Mononuclear cell (primary cell): ENCODE results near the gene DPF1. TPM values are rescaled to one million over a fixed set of nuclear protein-coding genes. Genes with fewer than 3 reads are reported as not detected.

Experiments used
- H3K27me3 ChIP-seq: 2 replicates; pipeline ENCODE4 v1.6.0; 2011; ENCODE audit warnings: low read length, control low read depth; ENCODE audit not compliant: insufficient read depth
- H3K4me1 ChIP-seq: 2 replicates; pipeline ENCODE4 v1.5.1; 2011; ENCODE audit warnings: mild to moderate bottlenecking, low read length, control low read depth; ENCODE audit not compliant: insufficient read depth
- H3K4me3 ChIP-seq: 2 replicates; pipeline ENCODE4 v1.5.1; 2011; ENCODE audit warnings: mild to moderate bottlenecking, low read length, moderate library complexity
- H3K9me3 ChIP-seq: 2 replicates; pipeline ENCODE4 v1.5.1; 2011; ENCODE audit warnings: low read depth, mild to moderate bottlenecking, control low read depth, low read length
- total RNA-seq: library from RNA; depleted of rRNA; stranded (reverse); fragments of >200 nt; gene quantifications from one replicate; pipeline ENCODE4 v1.2.3, GENCODE V29; 2012

Gene DPF1
- total RNA-seq, 1 donor = not detected

GRCh38 chr19:38183251-38183897, 40.6 kb downstream of the DPF1 start:
- Histone ChIP-seq H3K4me1 (no peaks in the 10 kb centered on the region), H3K4me3 (no peak overlapping the region), H3K27me3 (no peaks in the 10 kb centered on the region)

GRCh38 chr19:38182536-38183210, 41.3 kb downstream of the DPF1 start:
- H3K4me3 ChIP-seq = no peak overlapping the region
- H3K4me1 ChIP-seq = no peaks in the 10 kb centered on the region
- no peaks in the 10 kb centered on the region for H3K27me3 ChIP-seq
- H3K9me3 ChIP-seq = peaks cover 4% of the 10 kb centered on the region

More at GRCh38 chr19:38183251-38183897, 40.6 kb downstream of the DPF1 start:
- peaks cover 4% of the 10 kb centered on the region for H3K9me3 ChIP-seq

- Histone ChIP-seq H3K4me3 (no peak overlapping the region), H3K27me3 (no peaks in the 10 kb centered on the region), H3K4me1 (no peaks in the 10 kb centered on the region), H3K9me3 (peaks cover 4% of the 10 kb centered on the region)
Observed at GRCh38 chr19:38180071-38180470, 44.0 kb downstream of the DPF1 start.

- H3K4me3 ChIP-seq = no peak overlapping the region
- no peaks in the 10 kb centered on the region for H3K4me1 ChIP-seq
- H3K27me3 ChIP-seq = no peaks in the 10 kb centered on the region
- H3K9me3 ChIP-seq = peaks cover 4% of the 10 kb centered on the region
Observed at GRCh38 chr19:38175422-38175821, 48.6 kb downstream of the DPF1 start.

GRCh38 chr19:38173291-38174041, 50.6 kb downstream of the DPF1 start:
- Histone ChIP-seq H3K4me1 (no peaks in the 10 kb centered on the region), H3K9me3 (no peaks in the 10 kb centered on the region), H3K27me3 (no peaks in the 10 kb centered on the region), H3K4me3 (no peak overlapping the region)

GRCh38 chr19:38172001-38172400, 52.0 kb downstream of the DPF1 start:
- Histone ChIP-seq H3K27me3 (no peaks in the 10 kb centered on the region), H3K4me1 (no peaks in the 10 kb centered on the region), H3K4me3 (no peak overlapping the region), H3K9me3 (no peaks in the 10 kb centered on the region)

GRCh38 chr19:38170334-38170733, 53.7 kb downstream of the DPF1 start:
- Histone ChIP-seq H3K4me3 (no peak overlapping the region), H3K9me3 (no peaks in the 10 kb centered on the region), H3K27me3 (no peaks in the 10 kb centered on the region), H3K4me1 (no peaks in the 10 kb centered on the region)

GRCh38 chr19:38168637-38169036, 55.4 kb downstream of the DPF1 start:
- Histone ChIP-seq H3K27me3 (no peaks in the 10 kb centered on the region), H3K9me3 (no peaks in the 10 kb centered on the region), H3K4me3 (no peak overlapping the region), H3K4me1 (no peaks in the 10 kb centered on the region)

- Histone ChIP-seq H3K4me1 (no peaks in the 10 kb centered on the region), H3K4me3 (no peak overlapping the region), H3K9me3 (no peaks in the 10 kb centered on the region), H3K27me3 (no peaks in the 10 kb centered on the region)
Observed at GRCh38 chr19:38165335-38165734, 58.7 kb downstream of the DPF1 start.

GRCh38 chr19:38164526-38164925, 59.5 kb downstream of the DPF1 start:
- no peaks in the 10 kb centered on the region for H3K27me3 ChIP-seq
- no peaks in the 10 kb centered on the region for H3K9me3 ChIP-seq
- no peaks in the 10 kb centered on the region for H3K4me1 ChIP-seq
- no peak overlapping the region for H3K4me3 ChIP-seq

GRCh38 chr19:38163419-38164290, 60.4 kb downstream of the DPF1 start:
- Histone ChIP-seq H3K4me3 (no peak overlapping the region), H3K9me3 (no peaks in the 10 kb centered on the region), H3K4me1 (no peaks in the 10 kb centered on the region), H3K27me3 (no peaks in the 10 kb centered on the region)

GRCh38 chr19:38162632-38163031, 61.4 kb downstream of the DPF1 start:
- no peak overlapping the region for H3K4me3 ChIP-seq
- H3K4me1 ChIP-seq = no peaks in the 10 kb centered on the region
- H3K9me3 ChIP-seq = no peaks in the 10 kb centered on the region
- no peaks in the 10 kb centered on the region for H3K27me3 ChIP-seq

GRCh38 chr19:38162094-38162493, 61.9 kb downstream of the DPF1 start:
- no peaks in the 10 kb centered on the region for H3K9me3 ChIP-seq
- no peak overlapping the region for H3K4me3 ChIP-seq
- H3K27me3 ChIP-seq = no peaks in the 10 kb centered on the region
- H3K4me1 ChIP-seq = no peaks in the 10 kb centered on the region
